C4-2B (cell line): ENCODE results near the gene ZAP70.

ENCODE experiments used
- CTCF ChIP-seq: fragments of 450-650 bp; conservative IDR thresholded peaks from 2 replicates; pipeline ENCODE4 v1.5.1; 2017; ENCODE audit warnings: mild to moderate bottlenecking
- ZFX ChIP-seq: fragments of 450-650 bp; IDR thresholded peaks from 2 replicates; pipeline ENCODE4 v1.6.1; 2017

GRCh38 chr2:97714950-97715652, 1.7 kb downstream of the ZAP70 start:
- no peak for TF ChIP-seq CTCF
- no peak for TF ChIP-seq ZFX
